Mucosa of descending colon (tissue), 3 donors: Measurements from ENCODE around the gene CACNA1D. TPM values are rescaled to one million over a fixed set of nuclear protein-coding genes. Genes with fewer than 3 reads are reported as not detected.
A peak's percentile ranks its signal among the peaks of the same experiment; 100 is the strongest.

Experiments
- ATAC-seq: fragments of 200-7000 bp; cut with Tn5 transposase; one replicate; pipeline ENCODE4 v1.9.1; 2020; ENCODE audit warnings: mild to moderate bottlenecking, moderate library complexity
- DNase-seq, 3 donors: peaks; one replicate each; pipeline ENCODE4 v3.0.0-alpha.2; 2020
- H3K36me3 ChIP-seq: fragments of 200-600 bp; one replicate; pipeline ENCODE4 v1.8.0; 2021; ENCODE audit warnings: low read depth, mild to moderate bottlenecking
- H3K4me1 ChIP-seq: fragments of 200-600 bp; one replicate; pipeline ENCODE4 v1.8.0; 2021; ENCODE audit warnings: low read depth, mild to moderate bottlenecking
- H3K4me3 ChIP-seq: fragments of 200-600 bp; one replicate; pipeline ENCODE4 v1.8.0; 2021; ENCODE audit warnings: mild to moderate bottlenecking
- H3K9me3 ChIP-seq: fragments of 200-600 bp; one replicate; pipeline ENCODE4 v1.8.0; 2021; ENCODE audit warnings: mild to moderate bottlenecking
- intact Hi-C, 2 donors: fragments of 100-400 bp; cut with DNase I in 1 of 2; cut with micrococcal nuclease in 1 of 2; formaldehyde crosslinking; loops; one replicate each; pipeline versions ENCODE4 v1.11.0 to v1.11.1; 2022; cut with DNase I, micrococcal nuclease
- total RNA-seq, 3 donors: library from RNA; stranded (reverse); fragmentation: NEBNext Ultra II Directional in 2 of 3; extraction: Animal tissue kit (Norgen Biotek cat#: 25700) in 2 of 3; gene quantifications; one replicate each; pipeline versions ENCODE4 v1.2.1 to v1.2.4, GENCODE V29; 2021 to 2023
- TF ChIP-seq, protein P1 (sequence below): fragments of 200-600 bp; IDR thresholded peaks from one replicate; pipeline ENCODE4 v1.8.0; 2022; ENCODE audit warnings: antibody characterized with exemption, mild to moderate bottlenecking
- donor health status: DM: no; HTN: no; CAD: no; lungs with moderate emphysema.
- donor health status: DM: no; HTN: no; CAD: no.
- donor health status: DM: no; HTN: yes; CAD: no.

CACNA1D gene
- total RNA-seq, 3 donors from 2014 or later: 13.8 to 38.1 (median 22.2) TPM

DNA sequence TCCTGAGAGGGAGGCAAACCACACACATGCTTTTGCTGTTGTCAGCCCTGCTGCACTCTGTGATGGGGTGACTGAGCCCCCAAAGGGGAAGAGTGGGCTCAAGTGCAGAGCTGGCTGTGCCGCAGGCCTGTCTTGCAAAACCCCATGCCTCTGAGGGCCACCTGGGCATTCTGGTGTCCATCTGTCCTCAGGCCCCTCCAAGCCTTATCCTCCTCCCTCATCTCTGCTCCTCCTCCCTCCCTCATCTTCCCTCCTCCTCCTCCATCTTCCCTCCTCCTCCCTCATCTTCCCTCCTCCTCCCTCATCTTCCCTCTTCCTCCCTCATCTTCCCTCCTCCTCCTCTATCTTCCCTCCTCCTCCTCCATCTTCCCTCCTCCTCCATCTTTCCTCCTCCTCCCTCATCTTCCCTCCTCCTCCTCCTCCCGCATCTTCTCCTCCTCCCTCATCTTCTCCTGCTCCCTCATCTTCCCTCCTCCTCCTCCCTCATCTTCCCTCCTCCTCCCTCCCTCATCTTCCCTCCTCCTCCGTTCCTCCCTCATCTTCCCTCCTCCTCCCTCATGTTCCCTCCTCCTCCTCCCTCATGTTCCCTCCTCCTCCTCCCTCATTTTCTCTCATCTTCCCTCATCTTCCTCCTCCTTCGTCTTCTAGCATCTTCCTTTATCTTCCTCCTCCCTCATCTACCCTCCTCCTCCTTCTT lies 311.2 kb downstream of the CACNA1D start:
- intact Hi-C loops: no loop called here
- H3K4me1 ChIP-seq: peaks cover 15% of the 10 kb centered on the region
- TF ChIP-seq, protein P1, sequence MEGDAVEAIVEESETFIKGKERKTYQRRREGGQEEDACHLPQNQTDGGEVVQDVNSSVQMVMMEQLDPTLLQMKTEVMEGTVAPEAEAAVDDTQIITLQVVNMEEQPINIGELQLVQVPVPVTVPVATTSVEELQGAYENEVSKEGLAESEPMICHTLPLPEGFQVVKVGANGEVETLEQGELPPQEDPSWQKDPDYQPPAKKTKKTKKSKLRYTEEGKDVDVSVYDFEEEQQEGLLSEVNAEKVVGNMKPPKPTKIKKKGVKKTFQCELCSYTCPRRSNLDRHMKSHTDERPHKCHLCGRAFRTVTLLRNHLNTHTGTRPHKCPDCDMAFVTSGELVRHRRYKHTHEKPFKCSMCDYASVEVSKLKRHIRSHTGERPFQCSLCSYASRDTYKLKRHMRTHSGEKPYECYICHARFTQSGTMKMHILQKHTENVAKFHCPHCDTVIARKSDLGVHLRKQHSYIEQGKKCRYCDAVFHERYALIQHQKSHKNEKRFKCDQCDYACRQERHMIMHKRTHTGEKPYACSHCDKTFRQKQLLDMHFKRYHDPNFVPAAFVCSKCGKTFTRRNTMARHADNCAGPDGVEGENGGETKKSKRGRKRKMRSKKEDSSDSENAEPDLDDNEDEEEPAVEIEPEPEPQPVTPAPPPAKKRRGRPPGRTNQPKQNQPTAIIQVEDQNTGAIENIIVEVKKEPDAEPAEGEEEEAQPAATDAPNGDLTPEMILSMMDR: no peak
- no peaks in the 10 kb centered on the region for H3K9me3 ChIP-seq
- no peaks in the 10 kb centered on the region for H3K36me3 ChIP-seq
- H3K4me3 ChIP-seq: no peak overlapping the region
- DNase-seq (no peak), ATAC-seq (no peak)

DNA sequence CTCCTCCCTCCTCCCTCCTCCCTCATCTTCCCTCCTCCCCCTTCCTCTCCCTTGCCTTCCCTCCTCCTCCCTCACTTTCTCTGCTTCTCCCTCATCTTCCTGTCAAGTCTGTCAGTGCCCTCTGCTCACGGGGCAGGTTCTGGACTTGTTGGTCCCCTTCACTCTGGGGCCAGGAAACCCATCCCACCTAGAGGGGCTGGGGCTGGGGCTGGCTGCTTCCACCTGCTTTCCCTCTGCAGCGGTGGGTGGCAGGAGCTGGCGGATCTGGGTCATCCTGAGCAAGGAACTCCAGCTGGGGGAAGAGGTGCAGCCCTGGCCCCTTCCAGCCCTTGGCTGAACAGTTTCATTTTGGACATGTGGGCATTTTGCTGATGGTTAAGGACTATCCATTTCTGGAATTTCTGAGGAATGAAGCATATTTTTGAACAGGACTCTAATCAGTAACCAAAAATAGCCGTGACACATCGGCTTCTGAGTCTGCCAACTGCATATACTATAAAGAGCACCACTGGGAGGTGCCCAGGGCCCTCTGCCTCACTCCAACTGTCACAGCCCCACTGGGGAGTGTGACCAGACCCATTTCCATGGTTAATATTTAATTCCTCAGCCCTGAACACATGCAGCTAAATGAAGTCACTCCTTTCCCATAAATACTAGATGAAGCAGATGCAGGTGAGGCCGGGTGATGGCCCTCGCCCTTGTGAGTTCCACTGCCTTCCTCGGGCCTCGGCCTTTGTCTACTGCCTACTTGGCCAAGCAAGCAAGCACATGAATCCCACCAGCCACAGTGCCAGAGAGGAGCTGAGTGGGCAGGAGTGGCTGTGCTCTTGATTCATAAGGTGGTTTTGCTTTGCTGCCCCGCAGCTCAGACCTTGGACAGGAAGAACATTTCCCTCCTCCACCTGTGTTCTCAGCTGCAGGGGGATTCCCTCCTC lies 312.0 kb downstream of the CACNA1D start:
- peak; percentile 93 for ATAC-seq
- intact Hi-C loops: no loop called here
- no peak overlapping the region for H3K4me3 ChIP-seq
- peak; percentile 65 to 74 (median 68) for DNase-seq
- no peaks in the 10 kb centered on the region for H3K36me3 ChIP-seq
- no peaks in the 10 kb centered on the region for H3K9me3 ChIP-seq
- TF ChIP-seq, protein P1: no peak
- H3K4me1 ChIP-seq: peaks cover 15% of the 10 kb centered on the region

DNA sequence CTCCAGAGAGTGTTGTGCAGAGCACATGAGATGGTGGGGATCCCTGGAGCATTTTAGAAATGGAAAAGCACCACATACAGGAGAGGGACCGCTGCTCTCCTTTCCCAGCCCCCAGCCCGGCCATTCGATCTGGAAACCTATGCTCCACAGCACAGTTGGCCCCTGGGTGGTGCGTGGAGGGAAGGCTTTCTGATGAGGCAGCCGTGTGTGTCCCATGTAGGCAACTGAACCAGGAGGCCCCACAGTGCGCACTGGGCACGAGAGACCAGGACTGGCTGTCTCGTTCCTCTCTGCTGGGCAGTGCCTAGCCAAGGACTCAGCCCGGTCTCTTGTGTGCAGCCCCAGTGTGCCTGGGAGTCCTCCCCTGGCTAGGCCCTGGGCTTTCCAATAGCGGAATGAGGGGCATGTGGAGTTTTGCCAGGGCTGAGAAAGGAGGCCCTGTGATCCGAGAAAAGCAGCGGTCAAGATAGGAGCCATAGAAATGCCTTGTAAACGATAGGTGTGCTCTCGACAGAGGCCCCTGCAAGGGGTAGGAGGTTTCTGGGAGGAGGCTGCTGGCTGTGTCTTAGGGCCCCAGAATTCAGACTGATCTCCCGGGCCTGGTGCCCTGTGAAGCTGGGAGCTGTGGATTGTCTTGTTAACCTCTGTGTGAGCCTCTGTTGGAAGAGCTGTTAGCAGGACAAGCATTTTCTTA lies 312.9 kb downstream of the CACNA1D start:
- intact Hi-C loops: no loop called here
- TF ChIP-seq, protein P1: no peak
- Histone ChIP-seq H3K9me3 (no peaks in the 10 kb centered on the region), H3K36me3 (no peaks in the 10 kb centered on the region), H3K4me3 (no peak overlapping the region), H3K4me1 (peaks cover 15% of the 10 kb centered on the region)
- ATAC-seq: peak; percentile 2
- no peak for DNase-seq

DNA sequence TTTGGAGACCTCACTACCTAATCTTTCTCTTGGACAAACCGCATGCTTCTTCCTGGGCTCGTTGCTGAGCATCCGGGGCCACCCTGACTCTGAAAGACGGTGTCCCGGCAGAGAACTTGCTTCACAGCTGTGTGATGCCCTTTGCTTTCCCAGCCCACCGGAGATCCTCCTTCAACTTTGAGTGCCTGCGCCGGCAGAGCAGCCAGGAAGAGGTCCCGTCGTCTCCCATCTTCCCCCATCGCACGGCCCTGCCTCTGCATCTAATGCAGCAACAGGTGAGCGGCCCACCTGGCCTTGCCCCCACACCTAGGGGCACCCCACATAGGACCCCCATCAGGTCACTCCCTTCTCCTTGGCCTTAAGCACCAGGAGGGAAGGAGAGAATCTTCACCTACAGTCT lies 314.1 kb downstream of the CACNA1D start:
- Histone ChIP-seq H3K4me3 (no peak overlapping the region), H3K36me3 (no peaks in the 10 kb centered on the region), H3K9me3 (no peaks in the 10 kb centered on the region), H3K4me1 (peaks cover 15% of the 10 kb centered on the region)
- ATAC-seq (no peak), DNase-seq (no peak)
- intact Hi-C loops: no loop called here
- TF ChIP-seq, protein P1: no peak

DNA sequence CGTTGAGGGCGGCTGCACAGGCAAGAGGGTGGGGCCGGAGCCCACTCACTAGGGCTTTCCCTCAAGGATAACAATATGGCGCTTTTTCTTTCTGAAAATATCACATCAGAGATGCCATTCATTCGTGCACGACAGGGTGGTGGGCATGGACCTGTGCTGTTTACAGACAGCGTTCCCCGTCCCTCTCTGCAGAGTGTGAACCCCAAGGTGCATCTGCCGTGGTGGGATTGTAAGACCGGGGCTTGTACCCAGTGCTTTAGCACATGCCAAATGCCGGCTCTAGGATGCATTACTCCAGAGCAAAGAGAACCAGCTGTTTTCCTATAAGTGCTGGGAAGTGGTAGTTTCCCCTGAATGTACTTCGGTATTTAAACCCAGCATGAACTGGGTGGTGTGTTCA lies 314.9 kb downstream of the CACNA1D start:
- Histone ChIP-seq H3K9me3 (no peaks in the 10 kb centered on the region), H3K36me3 (no peaks in the 10 kb centered on the region), H3K4me3 (no peak overlapping the region), H3K4me1 (peaks cover 15% of the 10 kb centered on the region)
- TF ChIP-seq, protein P1: no peak
- ATAC-seq (no peak), DNase-seq (no peak)
- intact Hi-C loops: no loop called here
